SJCRH30 (cell line): ENCODE measurements around the gene MNT. TPM values are rescaled to one million over a fixed set of nuclear protein-coding genes. Genes with fewer than 3 reads are reported as not detected.

Experiments
- DNase-seq, 2 experiments: peaks; one replicate each; pipeline ENCODE4 v3.0.0-alpha.2; 2015 to 2020
- H3K27ac ChIP-seq: fragments of 250-450 bp; sonication (Bioruptor Pico); 2 replicates; pipeline ENCODE4 v1.5.1; 2020; ENCODE audit warnings: mild to moderate bottlenecking, moderate library complexity
- H3K27me3 ChIP-seq: fragments of 250-450 bp; sonication (Bioruptor Pico); 2 replicates; pipeline ENCODE4 v1.5.1; 2020; ENCODE audit warnings: mild to moderate bottlenecking, moderate library complexity
- H3K36me3 ChIP-seq: fragments of 250-450 bp; sonication (Bioruptor Pico); 2 replicates; pipeline ENCODE4 v1.5.1; 2020; ENCODE audit warnings: mild to moderate bottlenecking, moderate library complexity
- H3K4me1 ChIP-seq: fragments of 250-450 bp; sonication (Bioruptor Pico); 2 replicates; pipeline ENCODE4 v1.5.1; 2020; ENCODE audit warnings: mild to moderate bottlenecking, moderate library complexity
- H3K4me3 ChIP-seq: fragments of 250-450 bp; sonication (Bioruptor Pico); 2 replicates; pipeline ENCODE4 v1.5.1; 2020; ENCODE audit warnings: mild to moderate bottlenecking, moderate library complexity
- H3K9me3 ChIP-seq: fragments of 250-450 bp; sonication (Bioruptor Pico); replicated peaks from 2 replicates; pipeline ENCODE4 v1.5.1; 2020; ENCODE audit warnings: mild to moderate bottlenecking, moderate library complexity
- total RNA-seq: library from RNA; depleted of rRNA; stranded (reverse); fragments of >200 nt; shearing (Covaris generic); gene quantifications from 2 replicates; pipeline ENCODE4 v1.2.3, GENCODE V29; 2014; rRNA removed

MNT gene
- total RNA-seq, 1 experiment from 2014 or later, result 8.7 TPM

DNA sequence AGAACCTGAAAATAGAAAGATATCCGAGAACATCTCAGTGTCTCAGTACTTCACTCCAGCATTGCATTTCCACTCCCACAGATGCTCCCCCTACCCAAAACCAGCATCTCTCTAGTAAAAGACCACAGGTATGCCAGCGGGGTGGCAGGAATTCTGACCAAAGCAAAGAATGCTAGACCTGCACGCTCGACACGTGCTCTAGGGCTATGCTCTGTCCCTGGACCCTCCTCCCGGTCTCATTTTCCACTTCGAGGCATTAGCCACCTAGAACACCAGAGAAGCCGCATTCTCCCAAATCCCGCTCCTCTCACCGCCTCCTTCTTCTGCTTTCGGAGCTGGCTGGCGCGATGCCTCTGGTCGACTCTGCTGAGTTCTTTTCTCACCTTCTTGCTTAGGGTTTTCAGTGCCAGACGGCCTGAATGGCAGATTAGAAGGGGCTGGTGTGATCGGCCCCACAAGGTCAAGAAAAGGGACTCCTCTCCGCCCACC, 65.1 kb downstream of the MNT start:
- H3K9me3 ChIP-seq, result no peaks in the 10 kb centered on the region
- peaks cover 42% of the 10 kb centered on the region for H3K36me3 ChIP-seq
- DNase-seq, result no peak
- no peaks in the 10 kb centered on the region for H3K4me1 ChIP-seq
- peak overlapping the region; percentile 83 for H3K4me3 ChIP-seq
- H3K27me3 ChIP-seq, result no peaks in the 10 kb centered on the region
- H3K27ac ChIP-seq, result peak overlapping the region; percentile 68

Other genes with a start within 250 kb of the MNT start
- gene SMG6, start 97.3 kb downstream of the MNT start, total RNA-seq, result 10.5 and 13.0 TPM in 2 replicates
- gene SRR, start 97.1 kb downstream of the MNT start, total RNA-seq, result 6.3 and 8.7 TPM in 2 replicates
- gene TSR1, start 64.6 kb downstream of the MNT start, total RNA-seq, result 31.9 and 33.6 TPM in 2 replicates
- 10.6 and 12.0 TPM in 2 replicates for gene SGSM2, start 63.6 kb downstream of the MNT start, total RNA-seq
- 29.9 and 33.6 TPM in 2 replicates for gene METTL16, start 110.8 kb upstream of the MNT start, total RNA-seq
- 49.6 and 60.6 TPM in 2 replicates for gene PAFAH1B1, start 192.6 kb upstream of the MNT start, total RNA-seq